HG03439 (cell line): ENCODE measurements around the gene CELSR1.

ENCODE experiments used
- ATAC-seq: cut with Tn5 transposase; IDR thresholded peaks from one replicate; pipeline ENCODE4 v1.9.1; 2021; ENCODE audit warnings: mild to moderate bottlenecking, moderate library complexity; ENCODE audit not compliant: unreplicated experiment

CELSR1 gene

GRCh38 chr22:46535876-46536536 lies 1.4 kb downstream of the CELSR1 start:
- no peak for ATAC-seq

GRCh38 chr22:46534901-46535630 lies 2.4 kb downstream of the CELSR1 start:
- no peak for ATAC-seq

GRCh38 chr22:46534177-46534776 lies 3.1 kb downstream of the CELSR1 start:
- ATAC-seq = no peak

- ATAC-seq = no peak
Observed at GRCh38 chr22:46533070-46533833, 4.2 kb downstream of the CELSR1 start.

- no peak for ATAC-seq
Observed at GRCh38 chr22:46532416-46532815, 5.0 kb downstream of the CELSR1 start.

GRCh38 chr22:46531581-46532175 lies 5.7 kb downstream of the CELSR1 start:
- no peak for ATAC-seq

- ATAC-seq = no peak
Observed at GRCh38 chr22:46528121-46528610, 9.3 kb downstream of the CELSR1 start.

- ATAC-seq = no peak
Observed at GRCh38 chr22:46526244-46526839, 11.1 kb downstream of the CELSR1 start.

GRCh38 chr22:46525389-46526243 lies 11.8 kb downstream of the CELSR1 start:
- ATAC-seq = no peak

- ATAC-seq = no peak
Observed at GRCh38 chr22:46524203-46524740, 13.1 kb downstream of the CELSR1 start.

GRCh38 chr22:46522797-46523196 lies 14.6 kb downstream of the CELSR1 start:
- no peak for ATAC-seq

- ATAC-seq = no peak
Observed at GRCh38 chr22:46521994-46522393, 15.4 kb downstream of the CELSR1 start.

- no peak for ATAC-seq
Observed at GRCh38 chr22:46520880-46521279, 16.5 kb downstream of the CELSR1 start.

- no peak for ATAC-seq
Observed at GRCh38 chr22:46519377-46519776, 18.0 kb downstream of the CELSR1 start.

- ATAC-seq = no peak
Observed at GRCh38 chr22:46518542-46519325, 18.7 kb downstream of the CELSR1 start.

GRCh38 chr22:46518038-46518437 lies 19.4 kb downstream of the CELSR1 start:
- no peak for ATAC-seq

- no peak for ATAC-seq
Observed at GRCh38 chr22:46517255-46517761, 20.1 kb downstream of the CELSR1 start.

GRCh38 chr22:46516638-46517037 lies 20.8 kb downstream of the CELSR1 start:
- ATAC-seq = no peak
